Measurements from ENCODE around the gene PGRMC2. TPM values are rescaled to one million over a fixed set of nuclear protein-coding genes. Genes with fewer than 3 reads are reported as not detected.

PGRMC2 gene
- total and polyA plus RNA-seq, 2 of the 8 experiments (the other 6 are each of a cell fraction or from before 2014, with no cell fraction given): 9.5 to 85.3 TPM

DNA sequence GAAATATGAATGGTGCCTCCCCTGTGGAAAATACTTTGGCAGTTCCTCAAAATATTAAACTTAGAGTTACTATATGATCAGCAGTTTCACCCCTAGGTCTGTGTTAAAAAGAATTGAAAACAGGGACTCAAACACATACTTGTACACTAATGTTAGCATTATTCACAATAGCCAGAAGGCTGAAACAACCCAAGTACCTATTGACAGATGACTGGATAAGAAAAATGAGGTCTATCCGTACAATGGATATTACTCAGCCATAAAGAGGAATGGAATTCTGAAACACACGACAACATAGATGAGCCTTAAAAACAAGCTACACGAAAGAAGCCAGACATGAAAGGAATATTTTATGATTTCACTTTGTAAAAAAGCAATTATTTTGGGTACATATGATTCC, 54.9 kb downstream of the PGRMC2 start:
- POLR2A ChIA-PET (ENCODE audit: partially characterized antibody): no interaction called here
- no peaks in the 10 kb centered on the region for H3K23me2 ChIP-seq (ENCODE audit: low read depth, low read length)
- H3K14ac ChIP-seq (ENCODE audit: insufficient read length): no peak overlapping the region
- H3K27ac ChIP-seq (ENCODE audit: low read depth, low read length): no peak overlapping the region
- H2AK5ac ChIP-seq (ENCODE audit: low read depth, low read length): no peak overlapping the region
- no peaks in the 10 kb centered on the region for H3K9me3 ChIP-seq (ENCODE audit: insufficient read depth in 2 of 2, low read depth in 1 of 2, low read length in 1 of 2)
- H3K4me2 ChIP-seq (ENCODE audit: insufficient read depth in 1 of 2, low read depth in 2 of 2, low read length in 2 of 2): no peak overlapping the region
- no peak overlapping the region for H3K56ac ChIP-seq (replicated peaks; ENCODE audit: insufficient read length, low read depth, low read length)
- H4K5ac ChIP-seq (ENCODE audit: insufficient read length, low read depth, low read length): no peak overlapping the region
- H3K36me3 ChIP-seq (ENCODE audit: control insufficient read depth in 2 of 4, insufficient read depth in 4 of 4, low read length in 3 of 4): no peaks in the 10 kb centered on the region
- no peak overlapping the region for H2BK120ac ChIP-seq (replicated peaks; ENCODE audit: low read depth, low read length)
- no peaks in the 10 kb centered on the region for H4K20me1 ChIP-seq (replicated peaks in 1 of 2; ENCODE audit: control insufficient read depth in 1 of 2, insufficient read depth in 2 of 2, low read length in 2 of 2)
- H3K9ac ChIP-seq (replicated peaks in 1 of 4; ENCODE audit: extremely low read depth in 1 of 4, low read depth in 3 of 4, low read length in 3 of 4): no peak overlapping the region
- H4K8ac ChIP-seq (ENCODE audit: extremely low read depth, insufficient read depth, low read length): no peak overlapping the region
- no peak overlapping the region for H2BK12ac ChIP-seq (ENCODE audit: low read depth, low read length)
- no peak overlapping the region for H4K91ac ChIP-seq (replicated peaks; ENCODE audit: insufficient read length, low read length)
- no peak overlapping the region for H3K4me3 ChIP-seq (ENCODE audit: extremely low read depth in 1 of 4, insufficient read depth in 2 of 4, low read depth in 3 of 4, low read length in 4 of 4)
- H3K23ac ChIP-seq (ENCODE audit: insufficient read length): no peak overlapping the region
- CTCF ChIA-PET (ENCODE audit: partially characterized antibody): interaction anchor here (1.1 kb wide), 1 partner anchor 12 kb away, joined by 3 read pairs; no protein-coding TSS in a partner anchor
- H3K27me3 ChIP-seq (replicated peaks in 1 of 4; ENCODE audit: control insufficient read depth in 3 of 4, extremely low read depth in 1 of 4, insufficient read depth in 3 of 4, low read length in 3 of 4): no peaks in the 10 kb centered on the region
- FAIRE-seq: no peak
- no peak overlapping the region for H2BK20ac ChIP-seq (ENCODE audit: low read length)
- no peak overlapping the region for H2BK5ac ChIP-seq (ENCODE audit: low read depth, low read length)
- no peaks in the 10 kb centered on the region for H3K79me2 ChIP-seq (ENCODE audit: control insufficient read depth in 1 of 2, insufficient read depth in 2 of 2, low read length in 2 of 2)
- no peak overlapping the region for H2AFZ ChIP-seq (ENCODE audit: low read length)
- no peak overlapping the region for H2BK15ac ChIP-seq (ENCODE audit: low read length)
- TF ChIP-seq NANOG (IDR thresholded peaks at IDR 0.05; ENCODE audit: insufficient read depth, low read depth, low read length, poor library complexity, severe bottlenecking) (no peak), TEAD4 (IDR thresholded peaks at IDR 0.05; ENCODE audit: low read depth, low read length) (no peak), TAF7 (optimal IDR thresholded peaks at IDR 0.05; ENCODE audit: borderline replicate concordance, low read depth, low read length) (no peak), ZNF274 (IDR thresholded peaks at IDR 0.05; ENCODE audit: borderline replicate concordance, extremely low read depth, low read length) (no peak), KDM5A (IDR thresholded peaks at IDR 0.05; ENCODE audit: low read length) (no peak), ASH2L (IDR thresholded peaks at IDR 0.05; ENCODE audit: low read length) (no peak), FOSL1 (IDR thresholded peaks at IDR 0.05; ENCODE audit: insufficient read depth, low read depth, low read length) (no peak), JUND (IDR thresholded peaks at IDR 0.05; ENCODE audit: low read length) (no peak), CBX8 (IDR thresholded peaks at IDR 0.05; ENCODE audit: borderline replicate concordance, low read depth, low read length) (no peak)
- TF ChIP-seq, protein P1, sequence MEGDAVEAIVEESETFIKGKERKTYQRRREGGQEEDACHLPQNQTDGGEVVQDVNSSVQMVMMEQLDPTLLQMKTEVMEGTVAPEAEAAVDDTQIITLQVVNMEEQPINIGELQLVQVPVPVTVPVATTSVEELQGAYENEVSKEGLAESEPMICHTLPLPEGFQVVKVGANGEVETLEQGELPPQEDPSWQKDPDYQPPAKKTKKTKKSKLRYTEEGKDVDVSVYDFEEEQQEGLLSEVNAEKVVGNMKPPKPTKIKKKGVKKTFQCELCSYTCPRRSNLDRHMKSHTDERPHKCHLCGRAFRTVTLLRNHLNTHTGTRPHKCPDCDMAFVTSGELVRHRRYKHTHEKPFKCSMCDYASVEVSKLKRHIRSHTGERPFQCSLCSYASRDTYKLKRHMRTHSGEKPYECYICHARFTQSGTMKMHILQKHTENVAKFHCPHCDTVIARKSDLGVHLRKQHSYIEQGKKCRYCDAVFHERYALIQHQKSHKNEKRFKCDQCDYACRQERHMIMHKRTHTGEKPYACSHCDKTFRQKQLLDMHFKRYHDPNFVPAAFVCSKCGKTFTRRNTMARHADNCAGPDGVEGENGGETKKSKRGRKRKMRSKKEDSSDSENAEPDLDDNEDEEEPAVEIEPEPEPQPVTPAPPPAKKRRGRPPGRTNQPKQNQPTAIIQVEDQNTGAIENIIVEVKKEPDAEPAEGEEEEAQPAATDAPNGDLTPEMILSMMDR (IDR thresholded peaks at IDR 0.05; ENCODE audit: control extremely low read depth in 1 of 3, insufficient read depth in 1 of 3, low read depth in 1 of 3, low read length in 3 of 3): no peak
- TF ChIP-seq, protein P2, sequence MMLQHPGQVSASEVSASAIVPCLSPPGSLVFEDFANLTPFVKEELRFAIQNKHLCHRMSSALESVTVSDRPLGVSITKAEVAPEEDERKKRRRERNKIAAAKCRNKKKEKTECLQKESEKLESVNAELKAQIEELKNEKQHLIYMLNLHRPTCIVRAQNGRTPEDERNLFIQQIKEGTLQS (IDR thresholded peaks at IDR 0.05; ENCODE audit: insufficient read depth, low read depth, low read length): no peak
- H3K79me1 ChIP-seq (ENCODE audit: low read depth, low read length): no peaks in the 10 kb centered on the region
- no peak for DNase-seq (ENCODE audit: low read depth in 1 of 2, low spot score in 2 of 2)
- H3K4ac ChIP-seq (replicated peaks; ENCODE audit: insufficient read length, low read depth, low read length): no peak overlapping the region
- no peak overlapping the region for H3K18ac ChIP-seq (ENCODE audit: extremely low read depth, low read length)
- WGBS, 2 experiments (ENCODE audit: extremely low coverage in 1 of 2, insufficient coverage in 1 of 2, insufficient read length in 1 of 2, insufficient replicate concordance in 2 of 2, low coverage in 1 of 2, low lambda C conversion rate in 2 of 2, missing lambda C conversion rate in 1 of 2): 95% methylated on average over 3 of the region's 3 CpGs; no CpG with 5 or more reads in 1 of the 2 experiments
- no peaks in the 10 kb centered on the region for H3K4me1 ChIP-seq (replicated peaks in 1 of 4; ENCODE audit: control insufficient read depth in 3 of 4, insufficient read depth in 4 of 4, low read length in 3 of 4)
